ENCODE data around the gene SCRN2.
A peak's percentile ranks its signal among the peaks of the same experiment; 100 is the strongest.

Gene SCRN2

GRCh38 chr17:47802341-47803022, 38.6 kb downstream of the SCRN2 start:
- DNase-seq, result peak; percentile 24

DNA sequence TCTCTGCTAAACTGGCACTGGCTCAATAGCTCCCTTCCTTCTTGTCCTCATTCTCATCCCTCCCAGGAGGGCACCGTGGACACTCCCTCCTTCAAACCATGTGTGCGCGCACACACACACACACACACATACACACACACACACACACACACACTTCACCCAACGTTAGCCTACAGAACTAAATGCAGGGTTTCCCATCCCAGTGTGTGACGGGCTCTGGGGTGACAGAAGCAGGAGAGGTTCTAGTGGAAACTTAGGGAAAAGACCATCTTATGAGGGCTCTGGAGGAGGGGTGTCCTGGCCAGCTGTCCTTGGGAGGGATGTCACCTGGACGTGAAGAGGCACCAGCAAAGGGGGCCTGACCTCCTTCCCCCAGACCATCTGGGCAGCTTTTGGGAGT, 39.2 kb downstream of the SCRN2 start:
- no peak for DNase-seq

DNA sequence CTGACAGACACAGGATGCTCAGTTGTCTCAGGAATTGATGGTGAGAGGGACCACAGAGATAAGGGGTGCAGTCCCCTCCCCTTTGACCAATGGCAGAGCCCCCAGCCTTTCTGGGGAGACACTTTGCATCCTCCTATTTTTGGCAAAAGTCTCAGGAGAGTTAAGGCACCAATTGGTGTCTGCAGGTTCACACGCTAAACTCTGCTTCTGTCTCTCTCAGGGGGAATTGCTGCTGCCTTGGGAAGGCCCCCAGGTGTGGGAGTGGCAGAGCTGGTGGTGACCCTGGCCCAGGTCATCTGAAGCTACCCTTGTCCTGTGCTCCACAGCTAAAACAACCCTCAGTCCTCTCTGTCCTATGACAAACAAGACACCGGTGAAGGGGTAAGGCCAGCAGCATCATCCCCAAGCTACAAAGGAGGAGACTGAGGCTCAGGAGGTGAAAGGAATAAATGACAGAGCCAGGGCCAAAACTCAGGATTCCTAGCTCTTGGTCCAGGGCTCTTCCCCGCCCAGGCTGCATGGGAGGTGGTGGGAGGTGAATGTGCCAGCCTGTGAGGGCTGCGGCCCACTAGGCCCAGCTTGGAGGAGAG, 39.8 kb downstream of the SCRN2 start:
- DNase-seq, result no peak

- no peak for DNase-seq
Measured at GRCh38 chr17:47800686-47801085, 40.4 kb downstream of the SCRN2 start.

GRCh38 chr17:47797797-47798196, 43.3 kb downstream of the SCRN2 start:
- no peak for DNase-seq

GRCh38 chr17:47792979-47793378, 48.1 kb downstream of the SCRN2 start:
- DNase-seq, result no peak

- no peak for DNase-seq
Measured at GRCh38 chr17:47792457-47792856, 48.6 kb downstream of the SCRN2 start.

- DNase-seq, result no peak
Measured at GRCh38 chr17:47791025-47791424, 50.0 kb downstream of the SCRN2 start.

- peak; percentile 4 for DNase-seq
Measured at GRCh38 chr17:47789611-47790561, 51.2 kb downstream of the SCRN2 start.
